Astrocyte (in vitro differentiated cells and primary cell): Measurements from ENCODE around the gene ARL17B.
"Not testable (repeated sequence)": the region's sequence is repeated elsewhere in the genome, so short reads cannot be mapped to it uniquely, and the experiment has no call there.

Experiments used
- EZH2 ChIP-seq: IDR thresholded peaks from 2 replicates; pipeline ENCODE4 v1.6.1; 2012; ENCODE audit warnings: mild to moderate bottlenecking, low read length, inconsistent platforms; ENCODE audit not compliant: insufficient read depth
- TF ChIP-seq, protein P1 (sequence below): IDR thresholded peaks from 2 replicates; pipeline ENCODE4 v1.5.1; 2011; ENCODE audit warnings: low read depth, mild to moderate bottlenecking, inconsistent platforms, low read length, moderate library complexity; ENCODE audit not compliant: insufficient read depth

DNA sequence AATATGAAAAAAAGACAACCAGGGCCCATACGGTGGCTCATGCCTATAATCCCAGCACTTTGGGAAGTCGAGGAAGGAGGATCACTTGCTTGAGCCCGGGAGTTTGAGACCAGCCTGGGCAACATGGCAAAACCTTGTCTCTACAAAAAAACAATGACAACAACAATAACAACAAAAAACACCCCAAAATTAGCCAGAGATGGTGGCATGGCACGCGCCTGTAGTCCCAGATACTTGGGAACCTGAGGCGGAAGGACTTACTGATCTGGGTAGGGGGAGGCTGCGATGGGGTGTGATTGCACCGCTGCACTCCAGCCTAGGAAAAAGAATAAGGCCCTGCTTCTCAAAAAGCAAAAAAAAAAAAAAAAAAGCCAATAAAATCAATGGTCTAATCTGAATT, 69.9 kb downstream of the ARL17B start:
- not testable (repeated sequence) for TF ChIP-seq EZH2
- TF ChIP-seq, protein P1, sequence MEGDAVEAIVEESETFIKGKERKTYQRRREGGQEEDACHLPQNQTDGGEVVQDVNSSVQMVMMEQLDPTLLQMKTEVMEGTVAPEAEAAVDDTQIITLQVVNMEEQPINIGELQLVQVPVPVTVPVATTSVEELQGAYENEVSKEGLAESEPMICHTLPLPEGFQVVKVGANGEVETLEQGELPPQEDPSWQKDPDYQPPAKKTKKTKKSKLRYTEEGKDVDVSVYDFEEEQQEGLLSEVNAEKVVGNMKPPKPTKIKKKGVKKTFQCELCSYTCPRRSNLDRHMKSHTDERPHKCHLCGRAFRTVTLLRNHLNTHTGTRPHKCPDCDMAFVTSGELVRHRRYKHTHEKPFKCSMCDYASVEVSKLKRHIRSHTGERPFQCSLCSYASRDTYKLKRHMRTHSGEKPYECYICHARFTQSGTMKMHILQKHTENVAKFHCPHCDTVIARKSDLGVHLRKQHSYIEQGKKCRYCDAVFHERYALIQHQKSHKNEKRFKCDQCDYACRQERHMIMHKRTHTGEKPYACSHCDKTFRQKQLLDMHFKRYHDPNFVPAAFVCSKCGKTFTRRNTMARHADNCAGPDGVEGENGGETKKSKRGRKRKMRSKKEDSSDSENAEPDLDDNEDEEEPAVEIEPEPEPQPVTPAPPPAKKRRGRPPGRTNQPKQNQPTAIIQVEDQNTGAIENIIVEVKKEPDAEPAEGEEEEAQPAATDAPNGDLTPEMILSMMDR = not testable (repeated sequence)
